ENCODE measurements around the gene RHBDL2. TPM values are rescaled to one million over a fixed set of nuclear protein-coding genes. Genes with fewer than 3 reads are reported as not detected.
"Not testable (repeated sequence)": the region's sequence is repeated elsewhere in the genome, so short reads cannot be mapped to it uniquely, and the experiment has no call there.

Gene RHBDL2
- polyA plus RNA-seq, 2 donors: 24.3 to 25.1 TPM

- H3K4me1 ChIP-seq (ENCODE audit: control insufficient read depth in 2 of 2, insufficient read depth in 2 of 2, low read length in 1 of 2): no peaks in the 10 kb centered on the region
Measured at GRCh38 chr1:38917772-38918171, 23.9 kb downstream of the RHBDL2 start.

GRCh38 chr1:38917337-38917736 is 24.3 kb downstream of the RHBDL2 start:
- Histone ChIP-seq H3K27me3 (ENCODE audit: control insufficient read depth in 1 of 2, insufficient read depth in 2 of 2, low read length in 2 of 2) (no peaks in the 10 kb centered on the region), H3K9me3 (ENCODE audit: control insufficient read depth in 2 of 2, insufficient read depth in 1 of 2, low read depth in 1 of 2, low read length in 1 of 2) (no peaks in the 10 kb centered on the region), H3K4me3 (ENCODE audit: low read depth in 1 of 2, low read length in 2 of 2) (no peak overlapping the region), H3K4me1 (ENCODE audit: control insufficient read depth in 2 of 2, insufficient read depth in 2 of 2, low read length in 1 of 2) (no peaks in the 10 kb centered on the region), H3K27ac (ENCODE audit: low read depth in 2 of 2, low read length in 1 of 2) (no peak overlapping the region), H3K36me3 (ENCODE audit: control insufficient read depth in 2 of 2, insufficient read depth in 2 of 2, low read length in 1 of 2) (peaks cover 0 to 2% of the 10 kb centered on the region in 2 donors)
- WGBS, 2 donors: 93 to 94% methylated on average over 3 of the region's 3 CpGs

More at GRCh38 chr1:38917772-38918171, 23.9 kb downstream of the RHBDL2 start:
- Histone ChIP-seq H3K4me3 (ENCODE audit: low read depth in 1 of 2, low read length in 2 of 2) (no peak overlapping the region), H3K9me3 (ENCODE audit: control insufficient read depth in 2 of 2, insufficient read depth in 1 of 2, low read depth in 1 of 2, low read length in 1 of 2) (no peaks in the 10 kb centered on the region), H3K27me3 (ENCODE audit: control insufficient read depth in 1 of 2, insufficient read depth in 2 of 2, low read length in 2 of 2) (no peaks in the 10 kb centered on the region), H3K27ac (ENCODE audit: low read depth in 2 of 2, low read length in 1 of 2) (no peak overlapping the region), H3K36me3 (ENCODE audit: control insufficient read depth in 2 of 2, insufficient read depth in 2 of 2, low read length in 1 of 2) (peaks cover 0 to 2% of the 10 kb centered on the region in 2 donors)
- 84 to 93% methylated on average over 1 of the region's 1 CpG for WGBS, 2 donors

- peaks cover 0 to 2% of the 10 kb centered on the region in 2 donors for H3K36me3 ChIP-seq (ENCODE audit: control insufficient read depth in 2 of 2, insufficient read depth in 2 of 2, low read length in 1 of 2)
- no peaks in the 10 kb centered on the region for H3K4me1 ChIP-seq (ENCODE audit: control insufficient read depth in 2 of 2, insufficient read depth in 2 of 2, low read length in 1 of 2)
- no peaks in the 10 kb centered on the region for H3K9me3 ChIP-seq (ENCODE audit: control insufficient read depth in 2 of 2, insufficient read depth in 1 of 2, low read depth in 1 of 2, low read length in 1 of 2)
- WGBS, 2 donors: 43 to 49% methylated on average over 3 of the region's 3 CpGs
- no peaks in the 10 kb centered on the region for H3K27me3 ChIP-seq (ENCODE audit: control insufficient read depth in 1 of 2, insufficient read depth in 2 of 2, low read length in 2 of 2)
- no peak overlapping the region for H3K27ac ChIP-seq (ENCODE audit: low read depth in 2 of 2, low read length in 1 of 2)
- no peak overlapping the region for H3K4me3 ChIP-seq (ENCODE audit: low read depth in 1 of 2, low read length in 2 of 2)
Measured at GRCh38 chr1:38915352-38915948, 26.2 kb downstream of the RHBDL2 start.

GRCh38 chr1:38914908-38915307 is 26.7 kb downstream of the RHBDL2 start:
- not testable (repeated sequence) for H3K27me3 ChIP-seq (ENCODE audit: control insufficient read depth in 1 of 2, insufficient read depth in 2 of 2, low read length in 2 of 2); H3K4me1 ChIP-seq (ENCODE audit: control insufficient read depth in 2 of 2, insufficient read depth in 2 of 2, low read length in 1 of 2); H3K27ac ChIP-seq (ENCODE audit: low read depth in 2 of 2, low read length in 1 of 2); H3K9me3 ChIP-seq (ENCODE audit: control insufficient read depth in 2 of 2, insufficient read depth in 1 of 2, low read depth in 1 of 2, low read length in 1 of 2); H3K4me3 ChIP-seq (ENCODE audit: low read depth in 1 of 2, low read length in 2 of 2); H3K36me3 ChIP-seq (ENCODE audit: control insufficient read depth in 2 of 2, insufficient read depth in 2 of 2, low read length in 1 of 2)
- 94 to 98% methylated on average over 8 of the region's 8 CpGs for WGBS, 2 donors

GRCh38 chr1:38908821-38909220 is 32.8 kb downstream of the RHBDL2 start:
- Histone ChIP-seq H3K27me3 (ENCODE audit: control insufficient read depth in 1 of 2, insufficient read depth in 2 of 2, low read length in 2 of 2) (no peaks in the 10 kb centered on the region), H3K4me1 (ENCODE audit: control insufficient read depth in 2 of 2, insufficient read depth in 2 of 2, low read length in 1 of 2) (no peaks in the 10 kb centered on the region), H3K9me3 (ENCODE audit: control insufficient read depth in 2 of 2, insufficient read depth in 1 of 2, low read depth in 1 of 2, low read length in 1 of 2) (no peaks in the 10 kb centered on the region), H3K4me3 (ENCODE audit: low read depth in 1 of 2, low read length in 2 of 2) (no peak overlapping the region), H3K27ac (ENCODE audit: low read depth in 2 of 2, low read length in 1 of 2) (no peak overlapping the region), H3K36me3 (ENCODE audit: control insufficient read depth in 2 of 2, insufficient read depth in 2 of 2, low read length in 1 of 2) (peaks cover 0 to 6% of the 10 kb centered on the region in 2 donors)
- 86% methylated on average over 13 of the region's 13 CpGs for WGBS, 2 donors

GRCh38 chr1:38905985-38906384 is 35.6 kb downstream of the RHBDL2 start:
- no peaks in the 10 kb centered on the region for H3K27me3 ChIP-seq (ENCODE audit: control insufficient read depth in 1 of 2, insufficient read depth in 2 of 2, low read length in 2 of 2)
- H3K4me1 ChIP-seq (ENCODE audit: control insufficient read depth in 2 of 2, insufficient read depth in 2 of 2, low read length in 1 of 2): no peaks in the 10 kb centered on the region
- no peak overlapping the region for H3K27ac ChIP-seq (ENCODE audit: low read depth in 2 of 2, low read length in 1 of 2)
- H3K9me3 ChIP-seq (ENCODE audit: control insufficient read depth in 2 of 2, insufficient read depth in 1 of 2, low read depth in 1 of 2, low read length in 1 of 2): no peaks in the 10 kb centered on the region
- 96 to 99% methylated on average over 2 of the region's 2 CpGs for WGBS, 2 donors
- no peak overlapping the region for H3K4me3 ChIP-seq (ENCODE audit: low read depth in 1 of 2, low read length in 2 of 2)
- peaks cover 0 to 6% of the 10 kb centered on the region in 2 donors for H3K36me3 ChIP-seq (ENCODE audit: control insufficient read depth in 2 of 2, insufficient read depth in 2 of 2, low read length in 1 of 2)

GRCh38 chr1:38899560-38899959 is 42.1 kb downstream of the RHBDL2 start:
- no peak overlapping the region for H3K27ac ChIP-seq (ENCODE audit: low read depth in 2 of 2, low read length in 1 of 2)
- WGBS, 2 donors: 84 to 85% methylated on average over 4 of the region's 4 CpGs
- H3K4me3 ChIP-seq (ENCODE audit: low read depth in 1 of 2, low read length in 2 of 2): no peak overlapping the region
- H3K9me3 ChIP-seq (ENCODE audit: control insufficient read depth in 2 of 2, insufficient read depth in 1 of 2, low read depth in 1 of 2, low read length in 1 of 2): no peaks in the 10 kb centered on the region
- no peaks in the 10 kb centered on the region for H3K27me3 ChIP-seq (ENCODE audit: control insufficient read depth in 1 of 2, insufficient read depth in 2 of 2, low read length in 2 of 2)
- no peaks in the 10 kb centered on the region for H3K36me3 ChIP-seq (ENCODE audit: control insufficient read depth in 2 of 2, insufficient read depth in 2 of 2, low read length in 1 of 2)
- H3K4me1 ChIP-seq (ENCODE audit: control insufficient read depth in 2 of 2, insufficient read depth in 2 of 2, low read length in 1 of 2): peaks cover 0 to 2% of the 10 kb centered on the region in 2 donors

- Histone ChIP-seq H3K9me3 (ENCODE audit: control insufficient read depth in 2 of 2, insufficient read depth in 1 of 2, low read depth in 1 of 2, low read length in 1 of 2) (no peaks in the 10 kb centered on the region), H3K36me3 (ENCODE audit: control insufficient read depth in 2 of 2, insufficient read depth in 2 of 2, low read length in 1 of 2) (no peaks in the 10 kb centered on the region), H3K27me3 (ENCODE audit: control insufficient read depth in 1 of 2, insufficient read depth in 2 of 2, low read length in 2 of 2) (no peaks in the 10 kb centered on the region), H3K4me1 (ENCODE audit: control insufficient read depth in 2 of 2, insufficient read depth in 2 of 2, low read length in 1 of 2) (peaks cover 0 to 2% of the 10 kb centered on the region in 2 donors), H3K27ac (ENCODE audit: low read depth in 2 of 2, low read length in 1 of 2) (no peak overlapping the region), H3K4me3 (ENCODE audit: low read depth in 1 of 2, low read length in 2 of 2) (no peak overlapping the region)
Measured at GRCh38 chr1:38898653-38899230, 42.9 kb downstream of the RHBDL2 start.

GRCh38 chr1:38896169-38896568 is 45.5 kb downstream of the RHBDL2 start:
- Histone ChIP-seq H3K36me3 (ENCODE audit: control insufficient read depth in 2 of 2, insufficient read depth in 2 of 2, low read length in 1 of 2) (peaks cover 0 to 3% of the 10 kb centered on the region in 2 donors), H3K27ac (ENCODE audit: low read depth in 2 of 2, low read length in 1 of 2) (no peak overlapping the region), H3K9me3 (ENCODE audit: control insufficient read depth in 2 of 2, insufficient read depth in 1 of 2, low read depth in 1 of 2, low read length in 1 of 2) (no peaks in the 10 kb centered on the region), H3K27me3 (ENCODE audit: control insufficient read depth in 1 of 2, insufficient read depth in 2 of 2, low read length in 2 of 2) (no peaks in the 10 kb centered on the region), H3K4me1 (ENCODE audit: control insufficient read depth in 2 of 2, insufficient read depth in 2 of 2, low read length in 1 of 2) (peaks cover 0 to 2% of the 10 kb centered on the region in 2 donors), H3K4me3 (ENCODE audit: low read depth in 1 of 2, low read length in 2 of 2) (no peak overlapping the region)
- 94 to 97% methylated on average over 2 of the region's 2 CpGs for WGBS, 2 donors

- 86 to 88% methylated on average over 1 of the region's 1 CpG for WGBS, 2 donors
- H3K4me1 ChIP-seq (ENCODE audit: control insufficient read depth in 2 of 2, insufficient read depth in 2 of 2, low read length in 1 of 2): no peaks in the 10 kb centered on the region
- H3K36me3 ChIP-seq (ENCODE audit: control insufficient read depth in 2 of 2, insufficient read depth in 2 of 2, low read length in 1 of 2): peaks cover 0 to 3% of the 10 kb centered on the region in 2 donors
- H3K27ac ChIP-seq (ENCODE audit: low read depth in 2 of 2, low read length in 1 of 2): no peak overlapping the region
- H3K9me3 ChIP-seq (ENCODE audit: control insufficient read depth in 2 of 2, insufficient read depth in 1 of 2, low read depth in 1 of 2, low read length in 1 of 2): no peaks in the 10 kb centered on the region
- no peaks in the 10 kb centered on the region for H3K27me3 ChIP-seq (ENCODE audit: control insufficient read depth in 1 of 2, insufficient read depth in 2 of 2, low read length in 2 of 2)
- no peak overlapping the region for H3K4me3 ChIP-seq (ENCODE audit: low read depth in 1 of 2, low read length in 2 of 2)
Measured at GRCh38 chr1:38892976-38893375, 48.7 kb downstream of the RHBDL2 start.
